ENCODE measurements around the gene TRAPPC4. TPM values are rescaled to one million over a fixed set of nuclear protein-coding genes. Genes with fewer than 3 reads are reported as not detected.
"Not testable (repeated sequence)": the region's sequence is repeated elsewhere in the genome, so short reads cannot be mapped to it uniquely, and the experiment has no call there.

TRAPPC4 gene
- total RNA-seq, 2 experiments from 2014 or later, result 66.4 to 69.9 TPM

DNA sequence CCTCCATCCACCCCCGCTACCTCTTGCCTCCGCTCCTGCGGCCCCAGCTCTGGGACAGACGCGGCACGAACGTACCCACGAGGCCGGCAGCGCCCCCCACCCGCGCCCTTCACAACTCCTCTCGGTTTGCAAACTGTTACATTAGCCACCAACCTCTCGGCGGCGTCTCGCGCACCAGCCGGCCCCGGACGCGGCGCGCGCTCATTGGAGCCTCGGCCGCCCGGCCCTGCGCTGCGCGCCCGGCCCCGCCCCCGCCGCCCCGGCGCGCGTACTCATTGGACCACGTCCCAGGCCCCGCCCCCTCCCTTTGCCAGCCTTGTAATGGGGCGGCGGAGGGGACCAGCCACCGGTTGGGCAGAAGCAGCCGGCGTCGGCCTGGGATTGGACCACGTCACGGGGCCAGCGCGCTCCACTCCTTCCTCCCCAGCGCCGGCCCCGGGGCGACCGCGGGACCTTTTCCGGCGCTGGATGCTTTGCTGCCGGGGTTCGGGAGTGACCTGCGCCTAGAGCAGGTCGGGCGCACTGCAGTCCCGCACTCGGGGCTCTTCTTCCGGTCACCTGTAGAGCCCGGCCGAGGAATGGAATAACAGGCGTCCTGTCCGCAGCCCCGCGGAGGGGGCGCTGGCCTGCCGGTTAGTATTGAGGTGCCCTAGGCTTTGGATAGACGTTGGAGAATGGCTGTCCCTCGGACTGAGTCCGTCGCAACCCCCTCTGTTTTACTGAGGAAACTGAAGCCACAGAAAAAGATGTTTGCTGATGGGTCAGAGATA is 38.6 kb downstream of the TRAPPC4 start, which contains the start of gene HYOU1:
TSS of gene HYOU1 (minus strand) at position 206 of the 770 bp plus-strand sequence. CDS start 1,045 bp downstream, outside the sequence.
- Mint-ChIP-seq H3K27me3 (ENCODE audit: low read depth) (no peaks in the 10 kb centered on the region), H3K4me1 (ENCODE audit: low read depth) (peaks cover 53% of the 10 kb centered on the region), H3K27ac (peak within 1 kb of the TSS; percentile 95), H3K9me3 (no peaks in the 10 kb centered on the region), H3K36me3 (ENCODE audit: low read depth) (peaks cover 27% of the 10 kb centered on the region), H3K4me3 (peak within 1 kb of the TSS; percentile 98)
- intact Hi-C loops (cut with micrococcal nuclease), result loop anchor here (1.0 to 2.0 kb wide), 11 partner anchors 10 to 266 kb away; partner anchors contain the start of genes CBL, CENATAC, DPAGT1 and HINFP
- DNase-seq, result peak; percentile 99
- CTCF ChIA-PET, result interaction anchor here (0.6 to 1.7 kb wide), 11 partner anchors 8 to 367 kb away, joined by 3 to 13 read pairs (median 3); partner anchors contain the start of genes DPAGT1 and VPS11

DNA sequence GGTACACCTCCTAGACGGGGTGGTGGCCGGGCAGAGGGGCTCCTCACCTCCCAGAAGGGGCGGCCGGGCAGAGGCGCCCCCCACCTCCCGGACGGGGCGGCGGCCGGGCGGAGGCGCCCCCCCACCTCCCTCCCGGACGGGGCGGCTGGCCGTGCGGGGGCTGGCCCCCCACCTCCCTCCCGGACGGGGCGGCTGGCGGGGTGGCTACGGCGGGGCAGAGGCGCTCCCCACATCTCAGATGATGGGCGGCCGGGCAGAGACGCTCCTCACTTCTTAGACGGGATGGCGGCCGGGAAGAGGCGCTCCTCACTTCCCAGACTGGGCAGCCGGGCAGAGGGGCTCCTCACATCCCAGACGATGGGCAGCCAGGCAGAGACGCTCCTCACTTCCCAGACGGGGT is 40.6 kb downstream of the TRAPPC4 start:
- H3K4me1 Mint-ChIP-seq (ENCODE audit: low read depth), result peaks cover 37% of the 10 kb centered on the region
- peaks cover 12% of the 10 kb centered on the region for H3K36me3 Mint-ChIP-seq (ENCODE audit: low read depth)
- H3K4me3 Mint-ChIP-seq; DNase-seq; H3K27me3 Mint-ChIP-seq (ENCODE audit: low read depth); intact Hi-C loops (cut with micrococcal nuclease); H3K27ac Mint-ChIP-seq; H3K9me3 Mint-ChIP-seq; CTCF ChIA-PET: not testable (repeated sequence)

DNA sequence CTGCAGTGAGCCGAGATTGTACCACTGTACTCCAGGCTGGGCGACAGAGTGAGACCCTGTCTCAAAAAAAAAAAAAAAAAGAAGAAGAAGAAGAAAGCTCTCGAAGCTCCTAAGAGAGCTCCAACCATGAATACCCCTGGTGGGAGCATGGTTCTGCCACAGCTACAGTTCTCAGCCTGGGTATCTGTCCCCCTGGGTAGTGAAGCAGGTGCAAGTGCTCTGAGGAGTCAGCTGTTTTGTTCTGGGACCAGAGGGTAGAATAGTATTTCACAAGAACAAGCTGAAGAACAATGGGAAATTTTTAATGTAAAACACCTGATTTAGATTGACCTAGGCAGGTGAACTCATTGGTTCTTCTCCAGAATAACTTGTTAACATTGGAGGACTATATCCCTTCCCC is 42.7 kb downstream of the TRAPPC4 start:
- H3K4me1 Mint-ChIP-seq (ENCODE audit: low read depth), result peaks cover 30% of the 10 kb centered on the region
- no peak overlapping the region for H3K4me3 Mint-ChIP-seq
- DNase-seq, result no peak
- CTCF ChIA-PET, result interaction anchor here (1.1 kb wide), 1 partner anchor 30 kb away, joined by 3 read pairs; no protein-coding TSS in a partner anchor
- no peaks in the 10 kb centered on the region for H3K27me3 Mint-ChIP-seq (ENCODE audit: low read depth)
- peaks cover 3% of the 10 kb centered on the region for H3K36me3 Mint-ChIP-seq (ENCODE audit: low read depth)
- intact Hi-C loops (cut with micrococcal nuclease), result no loop called here
- no peaks in the 10 kb centered on the region for H3K9me3 Mint-ChIP-seq
- no peak overlapping the region for H3K27ac Mint-ChIP-seq

DNA sequence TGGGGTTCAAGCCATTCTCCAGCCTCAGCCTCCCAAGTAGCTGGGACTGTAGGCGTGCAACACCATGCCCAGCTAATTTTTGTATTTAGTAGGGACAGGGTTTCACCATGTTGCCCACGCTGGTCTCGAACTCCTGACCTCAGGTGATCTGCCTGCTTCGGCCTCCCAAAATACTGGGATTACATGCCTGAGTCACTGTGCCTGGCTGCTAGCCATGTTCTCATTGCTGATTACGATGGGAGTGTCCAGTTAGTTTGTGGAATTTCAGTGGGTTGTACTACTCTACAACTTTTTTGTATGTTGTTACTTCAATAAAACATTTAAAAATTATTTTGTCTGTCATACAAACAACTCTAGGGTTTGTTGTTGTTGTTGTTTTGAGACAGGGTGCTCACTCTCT is 44.2 kb downstream of the TRAPPC4 start:
- Mint-ChIP-seq H3K27me3 (ENCODE audit: low read depth) (no peaks in the 10 kb centered on the region), H3K9me3 (no peaks in the 10 kb centered on the region), H3K27ac (no peak overlapping the region), H3K4me1 (ENCODE audit: low read depth) (peaks cover 34% of the 10 kb centered on the region), H3K4me3 (no peak overlapping the region), H3K36me3 (ENCODE audit: low read depth) (peaks cover 2% of the 10 kb centered on the region)
- intact Hi-C loops (cut with micrococcal nuclease), result no loop called here
- CTCF ChIA-PET, result interaction anchor here (0.9 kb wide), 2 partner anchors 44 to 203 kb away, joined by 4 read pairs; no protein-coding TSS in a partner anchor
- DNase-seq, result no peak

DNA sequence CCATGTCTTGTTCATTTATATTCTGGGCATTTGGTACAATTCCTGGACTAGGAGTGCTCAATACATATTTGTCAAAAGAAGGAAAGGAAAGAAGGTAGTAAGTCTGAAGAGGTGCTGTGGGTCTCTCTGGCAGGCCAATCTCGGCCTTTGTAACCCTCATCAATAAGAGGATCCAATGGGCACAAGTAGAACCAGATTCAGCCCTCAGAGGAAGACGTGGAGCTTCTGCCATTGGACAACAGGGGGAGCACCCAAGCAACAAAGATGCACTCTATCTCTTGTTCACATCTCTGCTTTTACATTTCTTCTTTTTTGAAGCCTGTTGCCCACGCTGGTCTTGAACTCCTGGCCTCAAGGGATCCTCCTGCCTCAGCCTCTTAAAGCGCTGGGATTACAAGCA is 46.8 kb downstream of the TRAPPC4 start:
- CTCF ChIA-PET, result interaction anchor here (0.7 to 1.1 kb wide), 4 partner anchors 9 to 44 kb away, joined by 3 to 4 read pairs (median 3); no protein-coding TSS in a partner anchor
- Mint-ChIP-seq H3K36me3 (ENCODE audit: low read depth) (peaks cover 5% of the 10 kb centered on the region), H3K27me3 (ENCODE audit: low read depth) (no peaks in the 10 kb centered on the region), H3K9me3 (no peaks in the 10 kb centered on the region), H3K4me3 (no peak overlapping the region), H3K27ac (peak overlapping the region; percentile 3), H3K4me1 (ENCODE audit: low read depth) (peaks cover 40% of the 10 kb centered on the region)
- intact Hi-C loops (cut with micrococcal nuclease), result loop anchor here (1.0 kb wide), 2 partner anchors 132 to 258 kb away; no protein-coding TSS in a partner anchor
- peak; percentile 70 for DNase-seq

DNA sequence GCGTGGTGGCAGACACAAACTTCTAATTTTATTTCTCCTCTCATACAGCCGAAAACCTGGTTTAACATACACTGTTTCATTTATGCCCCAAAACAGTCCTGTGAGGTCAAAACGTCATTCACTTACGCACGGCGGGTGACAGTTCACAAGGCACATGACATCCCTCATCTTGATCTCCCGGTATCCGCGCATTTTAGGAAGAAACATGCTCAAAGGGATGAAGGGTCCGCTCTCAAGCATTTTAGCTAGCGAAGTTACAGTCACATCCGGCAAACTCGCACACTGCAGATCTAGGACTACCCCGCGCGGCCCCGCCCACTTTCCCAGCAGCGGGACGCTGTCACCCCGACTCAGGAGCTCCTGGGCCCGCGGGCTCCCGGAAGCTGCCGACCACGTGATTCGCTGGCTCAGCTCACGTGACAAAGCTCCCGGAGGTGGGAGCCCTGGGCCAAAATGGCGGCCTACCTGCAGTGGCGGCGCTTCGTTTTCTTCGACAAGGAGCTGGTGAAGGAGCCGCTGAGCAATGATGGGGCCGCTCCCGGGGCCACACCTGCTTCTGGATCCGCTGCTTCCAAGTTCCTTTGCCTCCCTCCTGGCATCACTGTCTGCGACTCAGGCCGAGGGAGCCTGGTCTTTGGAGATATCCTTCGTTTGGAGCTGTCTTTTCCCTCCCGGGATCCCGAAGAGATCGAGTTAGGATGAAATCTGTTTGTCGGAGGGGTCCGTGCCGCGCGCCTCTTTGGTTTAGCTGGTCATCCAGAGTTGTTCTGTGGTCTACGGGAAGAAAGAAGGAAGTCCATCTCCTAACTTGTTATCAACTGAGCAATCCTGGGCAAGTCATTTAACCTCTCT is 49.0 kb downstream of the TRAPPC4 start, which contains the start of gene VPS11:
TSS of gene VPS11 (plus strand) at position 448 of the 852 bp plus-strand sequence. CDS start at position 454, 6 bp downstream.
- H3K4me3 Mint-ChIP-seq, result peak within 1 kb of the TSS; percentile 91
- peaks cover 37% of the 10 kb centered on the region for H3K4me1 Mint-ChIP-seq (ENCODE audit: low read depth)
- no peaks in the 10 kb centered on the region for H3K9me3 Mint-ChIP-seq
- H3K27ac Mint-ChIP-seq, result peak within 1 kb of the TSS; percentile 96
- DNase-seq, result peak; percentile 99
- no peaks in the 10 kb centered on the region for H3K27me3 Mint-ChIP-seq (ENCODE audit: low read depth)
- CTCF ChIA-PET, result interaction anchor here (0.7 to 2.2 kb wide), 12 partner anchors 12 to 289 kb away, joined by 3 to 13 read pairs (median 4); partner anchors contain the start of gene HMBS
- peaks cover 5% of the 10 kb centered on the region for H3K36me3 Mint-ChIP-seq (ENCODE audit: low read depth)
- intact Hi-C loops (cut with micrococcal nuclease), result loop anchor here (1.0 kb wide), 8 partner anchors 10 to 217 kb away; partner anchors contain the start of genes DPAGT1, HYOU1, NLRX1 and RPS25

Small RNA genes within 50 kb of the gene (microRNA-seq; reads per million reads assigned to microRNA genes)
- not detected for gene MIR3656 (ENCODE audit: borderline microRNAs expressed, borderline replicate concordance)

Other genes starting within 250 kb of the TRAPPC4 start
- gene DDX6, start 227.6 kb upstream of the TRAPPC4 start, total RNA-seq, result 100 to 1,000 TPM; 274 to 279 TPM
- gene CXCR5, start 134.9 kb upstream of the TRAPPC4 start, total RNA-seq, result 10 to 100 TPM; 25.6 to 26.1 TPM
- 10 to 100 TPM; 33.3 to 36.1 TPM for gene BCL9L, start 92.8 kb upstream of the TRAPPC4 start, total RNA-seq
- under 1 TPM; 0.25 to 0.45 TPM for gene UPK2, start 62.5 kb upstream of the TRAPPC4 start, total RNA-seq
- gene FOXR1, start 47.0 kb upstream of the TRAPPC4 start, total RNA-seq, result not detected
- gene CENATAC, start 20.6 kb upstream of the TRAPPC4 start, total RNA-seq, result 10 to 100 TPM; 17.4 to 18.0 TPM
- 1,000 to 10,000 TPM; 2,183 to 2,206 TPM for gene RPS25, start 423 bp upstream of the TRAPPC4 start, total RNA-seq
- 10 to 100 TPM; 28.3 to 30.3 TPM for gene SLC37A4, start 12.1 kb downstream of the TRAPPC4 start, total RNA-seq
- 100 to 1,000 TPM; 108 to 116 TPM for gene HYOU1, start 38.4 kb downstream of the TRAPPC4 start, total RNA-seq
- 10 to 100 TPM; 16.9 to 19.5 TPM for gene VPS11, start 49.1 kb downstream of the TRAPPC4 start, total RNA-seq
- 10 to 100 TPM; 27.9 to 29.4 TPM for gene HMBS, start 66.1 kb downstream of the TRAPPC4 start, total RNA-seq
- 10 to 100 TPM; 52.2 to 53.1 TPM for gene DPAGT1, start 83.1 kb downstream of the TRAPPC4 start, total RNA-seq
- 10 to 100 TPM; 20.1 to 20.8 TPM for gene C2CD2L, start 88.6 kb downstream of the TRAPPC4 start, total RNA-seq
- gene HINFP, start 102.8 kb downstream of the TRAPPC4 start, total RNA-seq, result 10 to 100 TPM; 24.5 to 25.2 TPM
- gene ABCG4, start 130.3 kb downstream of the TRAPPC4 start, total RNA-seq, result under 1 TPM; 0.12 to 0.31 TPM
- 10 to 100 TPM; 20.8 to 22.2 TPM for gene NLRX1, start 150.0 kb downstream of the TRAPPC4 start, total RNA-seq
- gene NHERF4, start 166.7 kb downstream of the TRAPPC4 start, total RNA-seq, result not detected
- gene CBL, start 187.6 kb downstream of the TRAPPC4 start, total RNA-seq, result 10 to 100 TPM; 25.3 to 25.7 TPM

All from activated naive CD4-positive, alpha-beta T cell treated with anti-CD3 and anti-CD28 coated beads for 36 hours (primary cell).